Stimulated activated CD8-positive, alpha-beta memory T cell treated with anti-CD3 and anti-CD28 coated beads, Interleukin-15, amount 100 ng/mL, for 1 hour (primary cell): Measurements from ENCODE around the gene ATXN2.

ENCODE experiments used
- DNase-seq: peaks from one replicate; pipeline ENCODE4 v3.0.0-alpha.2; 2020; ENCODE audit warnings: low read depth

The ATXN2 gene

GRCh38 chr12:111438481-111438880 lies 160.6 kb downstream of the ATXN2 start:
- peak; percentile 54 for DNase-seq

GRCh38 chr12:111437816-111438454 lies 161.2 kb downstream of the ATXN2 start:
- no peak for DNase-seq

- no peak for DNase-seq
These were observed 162.3 kb downstream of the ATXN2 start for GRCh38 chr12:111436811-111437210.

DNA sequence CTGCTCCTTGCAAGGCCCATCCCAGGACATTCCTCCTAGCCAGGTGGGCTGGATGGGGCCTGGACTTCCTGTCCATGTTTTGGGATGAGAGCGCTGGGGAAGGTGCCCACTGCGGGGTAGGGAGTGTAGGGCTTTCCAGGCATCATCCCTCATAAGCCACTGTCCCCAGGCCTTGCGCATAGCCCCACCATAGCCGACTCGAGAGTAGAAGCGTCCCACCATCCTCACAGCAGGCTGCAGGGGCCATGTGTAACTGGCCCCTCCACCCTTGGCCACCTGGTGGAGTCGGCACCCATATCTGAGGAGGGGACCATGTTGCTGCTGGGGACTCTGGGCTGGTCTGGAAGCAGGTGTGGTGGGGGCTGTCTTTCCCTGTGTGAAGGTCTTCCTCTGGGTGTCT lies 162.8 kb downstream of the ATXN2 start:
- DNase-seq = no peak

- DNase-seq = no peak
These were observed 163.4 kb downstream of the ATXN2 start for GRCh38 chr12:111435661-111436201.

GRCh38 chr12:111434680-111435338 lies 164.3 kb downstream of the ATXN2 start:
- DNase-seq = peak; percentile 76

DNA sequence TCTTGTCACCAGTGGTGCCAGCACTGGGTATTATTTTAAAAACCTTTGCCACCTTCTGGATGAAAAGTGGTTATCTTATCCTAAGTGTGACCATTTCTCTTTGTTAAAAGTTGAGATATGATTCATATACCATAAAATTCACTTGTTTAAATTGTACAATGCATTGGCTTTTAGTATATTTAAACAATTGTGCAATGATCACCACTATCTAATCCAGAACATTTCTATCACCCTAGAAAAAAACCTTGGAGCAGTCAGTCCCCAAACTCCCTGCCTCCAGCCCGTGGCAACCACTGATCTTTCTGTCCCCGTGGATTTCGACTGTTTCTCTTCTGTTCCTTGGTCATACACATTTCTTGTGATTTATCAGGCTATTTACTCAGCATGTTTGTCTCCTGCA lies 165.1 kb downstream of the ATXN2 start:
- DNase-seq = no peak

GRCh38 chr12:111431772-111432171 lies 167.3 kb downstream of the ATXN2 start:
- no peak for DNase-seq

GRCh38 chr12:111430433-111431353 lies 168.4 kb downstream of the ATXN2 start:
- DNase-seq = peak; percentile 46

DNA sequence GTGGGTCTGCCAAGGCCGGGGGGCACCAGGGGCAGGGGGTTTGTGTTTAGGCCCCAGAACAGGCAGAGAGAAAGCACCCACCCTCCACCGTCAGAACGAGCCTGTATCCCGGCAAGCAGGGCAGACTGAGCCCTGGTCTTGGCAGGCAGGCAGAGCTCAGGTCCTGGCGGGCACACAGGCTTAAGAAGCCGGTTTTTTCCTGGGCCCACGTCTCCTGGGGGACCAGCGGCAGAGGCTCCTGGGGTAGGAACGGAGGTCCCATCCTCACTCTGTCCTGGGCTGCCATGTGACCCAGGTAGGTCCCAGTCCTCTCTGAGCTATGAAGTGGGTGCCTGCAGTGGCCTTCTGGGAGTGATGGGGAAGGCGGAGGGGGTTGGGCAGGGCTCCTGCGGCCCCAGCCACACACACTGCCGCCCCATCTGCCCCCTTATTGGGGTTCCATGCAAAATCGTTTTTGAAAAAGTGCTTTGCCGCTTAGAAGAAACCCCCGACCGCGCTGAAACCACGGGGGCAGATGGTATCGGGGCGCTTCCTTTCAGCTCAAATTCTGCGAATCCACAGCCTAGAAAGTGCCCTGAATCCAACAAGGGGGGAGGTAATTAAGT lies 169.2 kb downstream of the ATXN2 start:
- peak; percentile 55 for DNase-seq

GRCh38 chr12:111428728-111429175 lies 170.4 kb downstream of the ATXN2 start:
- no peak for DNase-seq

DNA sequence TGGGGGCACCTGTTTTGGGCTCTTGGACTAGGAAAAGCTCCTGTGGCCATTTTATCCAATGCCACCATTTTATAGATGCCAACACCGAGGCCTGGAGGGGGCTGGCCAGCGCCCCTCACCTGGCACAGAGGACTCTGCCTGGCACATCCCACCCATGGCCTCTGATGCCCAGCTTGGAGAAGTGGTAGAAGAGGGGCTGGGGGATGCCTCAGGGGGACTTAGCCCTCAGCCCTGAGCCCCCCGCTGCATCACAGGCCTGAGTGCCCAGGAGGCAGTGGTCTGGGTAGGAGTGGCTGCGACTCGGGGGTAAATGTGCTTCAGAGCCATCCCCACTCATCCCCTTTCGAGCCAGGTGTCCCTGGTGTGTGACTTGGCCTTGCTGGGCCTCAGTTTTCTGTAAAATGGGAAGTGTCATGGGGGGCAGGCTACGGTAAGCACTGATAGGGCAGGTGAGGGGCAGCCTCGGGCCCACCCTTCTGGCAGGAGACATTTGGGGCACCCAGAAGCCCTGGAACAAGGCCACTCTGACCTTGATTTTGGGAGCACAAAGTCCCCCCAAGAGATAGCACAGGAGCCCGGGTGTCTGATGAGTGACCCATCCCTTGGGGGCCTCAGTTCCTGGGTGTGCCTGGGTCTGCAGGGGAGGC lies 170.9 kb downstream of the ATXN2 start:
- no peak for DNase-seq

GRCh38 chr12:111427417-111428074 lies 171.6 kb downstream of the ATXN2 start:
- DNase-seq = no peak

GRCh38 chr12:111426344-111427185 lies 172.6 kb downstream of the ATXN2 start:
- DNase-seq = no peak

DNA sequence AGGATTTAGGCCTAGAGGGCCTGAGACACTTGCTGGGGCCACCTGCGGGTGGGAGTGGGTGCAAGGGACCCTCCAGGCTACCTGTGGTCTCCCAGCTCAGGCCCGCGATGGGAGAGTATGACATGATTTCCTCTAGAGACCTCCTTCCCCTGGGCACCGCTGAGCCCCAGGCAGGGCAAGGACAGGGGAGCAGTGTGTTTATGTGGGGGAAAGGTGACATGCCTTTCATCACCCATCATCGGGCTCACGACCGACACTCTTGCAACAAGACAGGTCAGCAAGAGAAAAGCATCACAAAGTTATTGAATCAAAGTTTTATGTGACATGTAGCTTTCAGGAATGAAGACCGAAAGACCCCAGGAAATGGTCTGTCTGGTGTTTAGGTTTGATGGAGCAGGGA lies 173.5 kb downstream of the ATXN2 start:
- no peak for DNase-seq

- no peak for DNase-seq
These were observed 174.3 kb downstream of the ATXN2 start for GRCh38 chr12:111424793-111425251.

DNA sequence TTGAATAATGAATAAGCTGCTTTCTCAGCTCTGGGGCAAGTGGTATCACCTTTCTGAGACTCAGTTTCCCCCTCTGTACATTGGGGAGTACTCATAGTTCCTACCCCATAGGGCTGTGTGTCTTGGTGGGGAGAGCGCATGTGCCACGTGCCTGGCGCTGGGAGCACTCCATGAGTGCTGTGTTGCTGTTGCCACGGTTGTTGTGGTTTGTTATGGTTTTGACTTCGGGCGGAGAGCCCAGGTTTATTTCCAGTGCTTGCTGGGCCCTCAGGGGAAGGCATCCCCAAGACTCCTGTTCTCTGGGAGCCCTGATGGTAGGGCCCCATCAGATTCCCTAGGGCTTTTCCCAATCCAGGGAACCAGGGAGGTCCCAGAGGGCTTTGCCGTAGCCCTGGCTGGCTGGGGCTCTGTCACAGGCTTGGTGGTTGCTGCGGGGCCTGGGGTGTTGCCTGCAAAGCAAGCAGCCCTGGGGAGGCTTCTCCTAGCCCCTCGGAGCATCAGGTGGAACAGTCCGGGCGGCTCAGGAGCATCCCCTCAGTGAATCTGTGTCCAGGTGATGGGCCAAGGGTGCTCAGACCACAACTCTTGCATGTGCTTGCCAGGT lies 174.8 kb downstream of the ATXN2 start:
- DNase-seq = no peak

DNA sequence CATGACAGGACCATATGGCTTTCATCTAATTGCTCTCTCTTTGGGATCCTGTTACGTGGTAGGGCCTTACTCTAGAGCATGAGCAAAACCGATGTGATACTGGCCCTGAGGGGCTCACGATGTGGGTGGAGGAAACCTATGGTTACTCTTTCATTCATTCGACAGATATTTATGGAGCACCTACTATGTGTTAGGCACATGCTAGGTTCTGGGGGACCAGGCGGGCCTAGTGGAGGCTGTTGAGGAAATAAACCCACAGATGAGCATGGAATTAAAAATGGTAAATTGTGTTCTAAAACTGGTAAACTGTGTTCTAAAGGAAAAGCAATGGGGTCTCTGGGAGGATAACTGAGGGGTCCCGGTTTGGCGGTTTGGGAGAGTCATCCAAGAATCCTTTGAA lies 178.6 kb downstream of the ATXN2 start:
- no peak for DNase-seq

- DNase-seq = no peak
These were observed 179.3 kb downstream of the ATXN2 start for GRCh38 chr12:111419784-111420183.

GRCh38 chr12:111418594-111418880 lies 180.6 kb downstream of the ATXN2 start:
- no peak for DNase-seq
